Endothelial cell (in vitro differentiated cells): ENCODE data around the gene BMS1. TPM values are rescaled to one million over a fixed set of nuclear protein-coding genes. Genes with fewer than 3 reads are reported as not detected.

Source experiments
- DNase-seq: peaks from one replicate; pipeline ENCODE4 v3.0.0; 2021; ENCODE audit warnings: low spot score
- H3K27ac Mint-ChIP-seq: one replicate; pipeline ENCODE4 v1.8.0; 2021; ENCODE audit warnings: mixed read lengths, inconsistent platforms; ENCODE audit not compliant: unreplicated experiment
- H3K27me3 Mint-ChIP-seq: one replicate; pipeline ENCODE4 v1.8.0; 2021; ENCODE audit warnings: mild to moderate bottlenecking, moderate library complexity, mixed read lengths, inconsistent platforms; ENCODE audit not compliant: unreplicated experiment
- H3K36me3 Mint-ChIP-seq: one replicate; pipeline ENCODE4 v1.8.0; 2021; ENCODE audit warnings: mild to moderate bottlenecking, low read depth, mixed read lengths, inconsistent platforms; ENCODE audit not compliant: unreplicated experiment
- H3K4me1 Mint-ChIP-seq: one replicate; pipeline ENCODE4 v1.8.0; 2021; ENCODE audit warnings: mild to moderate bottlenecking, mixed read lengths, inconsistent platforms; ENCODE audit not compliant: unreplicated experiment
- H3K4me3 Mint-ChIP-seq: one replicate; pipeline ENCODE4 v1.8.0; 2021; ENCODE audit warnings: mild to moderate bottlenecking, mixed read lengths, inconsistent platforms; ENCODE audit not compliant: unreplicated experiment
- H3K9me3 Mint-ChIP-seq: one replicate; pipeline ENCODE4 v1.8.0; 2021; ENCODE audit warnings: mixed read lengths, inconsistent platforms; ENCODE audit not compliant: unreplicated experiment
- total RNA-seq: library from RNA; stranded (reverse); fragmentation: NEBNext Ultra II Directional; extraction: Animal tissue kit (Norgen Biotek cat#: 25700); gene quantifications from one replicate; pipeline ENCODE4 v1.2.1, GENCODE V29; 2021; ENCODE audit not compliant: unreplicated experiment
- TF ChIP-seq, protein P1 (sequence below): fragments of 200-600 bp; sonication (generic); IDR thresholded peaks from one replicate; pipeline ENCODE4 v1.5.0; 2021; ENCODE audit warnings: antibody characterized with exemption; ENCODE audit not compliant: unreplicated experiment

The BMS1 gene
- total RNA-seq, 1 donor from 2014 or later = 22.4 TPM

DNA sequence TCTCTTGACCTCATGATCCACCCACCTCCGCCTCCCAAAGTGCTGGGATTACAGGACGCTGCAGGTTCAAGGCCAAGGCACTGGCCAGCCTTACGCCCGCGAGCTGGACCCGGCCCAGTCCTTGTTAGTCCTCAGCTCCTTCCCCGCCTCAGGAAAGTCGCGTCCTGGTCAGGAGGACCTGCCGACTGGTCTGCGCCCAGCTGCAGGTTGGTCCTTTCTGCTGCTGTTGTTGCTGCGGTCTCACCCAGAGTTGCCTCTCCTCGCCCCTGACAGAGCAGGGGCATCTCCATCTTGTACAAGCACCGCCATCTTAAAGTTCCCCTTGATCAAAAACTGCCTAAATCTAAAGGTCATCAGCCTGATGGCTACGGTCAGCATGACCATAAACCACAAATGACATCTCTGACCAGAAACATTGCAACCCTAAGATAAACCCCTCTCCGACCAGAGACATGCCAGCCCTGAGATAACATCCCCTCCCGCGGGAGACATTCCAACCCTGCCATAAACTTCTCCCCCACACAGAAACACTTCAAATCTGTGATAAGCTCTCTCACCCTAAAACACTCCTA is 13.9 kb upstream of the BMS1 start:
- H3K4me1 Mint-ChIP-seq = no peaks in the 10 kb centered on the region
- no peaks in the 10 kb centered on the region for H3K9me3 Mint-ChIP-seq
- TF ChIP-seq, protein P1, sequence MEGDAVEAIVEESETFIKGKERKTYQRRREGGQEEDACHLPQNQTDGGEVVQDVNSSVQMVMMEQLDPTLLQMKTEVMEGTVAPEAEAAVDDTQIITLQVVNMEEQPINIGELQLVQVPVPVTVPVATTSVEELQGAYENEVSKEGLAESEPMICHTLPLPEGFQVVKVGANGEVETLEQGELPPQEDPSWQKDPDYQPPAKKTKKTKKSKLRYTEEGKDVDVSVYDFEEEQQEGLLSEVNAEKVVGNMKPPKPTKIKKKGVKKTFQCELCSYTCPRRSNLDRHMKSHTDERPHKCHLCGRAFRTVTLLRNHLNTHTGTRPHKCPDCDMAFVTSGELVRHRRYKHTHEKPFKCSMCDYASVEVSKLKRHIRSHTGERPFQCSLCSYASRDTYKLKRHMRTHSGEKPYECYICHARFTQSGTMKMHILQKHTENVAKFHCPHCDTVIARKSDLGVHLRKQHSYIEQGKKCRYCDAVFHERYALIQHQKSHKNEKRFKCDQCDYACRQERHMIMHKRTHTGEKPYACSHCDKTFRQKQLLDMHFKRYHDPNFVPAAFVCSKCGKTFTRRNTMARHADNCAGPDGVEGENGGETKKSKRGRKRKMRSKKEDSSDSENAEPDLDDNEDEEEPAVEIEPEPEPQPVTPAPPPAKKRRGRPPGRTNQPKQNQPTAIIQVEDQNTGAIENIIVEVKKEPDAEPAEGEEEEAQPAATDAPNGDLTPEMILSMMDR = no peak
- peaks cover 3% of the 10 kb centered on the region for H3K27me3 Mint-ChIP-seq
- no peak overlapping the region for H3K4me3 Mint-ChIP-seq
- DNase-seq = no peak
- peak overlapping the region; percentile 9 for H3K27ac Mint-ChIP-seq
- peaks cover 6% of the 10 kb centered on the region for H3K36me3 Mint-ChIP-seq

DNA sequence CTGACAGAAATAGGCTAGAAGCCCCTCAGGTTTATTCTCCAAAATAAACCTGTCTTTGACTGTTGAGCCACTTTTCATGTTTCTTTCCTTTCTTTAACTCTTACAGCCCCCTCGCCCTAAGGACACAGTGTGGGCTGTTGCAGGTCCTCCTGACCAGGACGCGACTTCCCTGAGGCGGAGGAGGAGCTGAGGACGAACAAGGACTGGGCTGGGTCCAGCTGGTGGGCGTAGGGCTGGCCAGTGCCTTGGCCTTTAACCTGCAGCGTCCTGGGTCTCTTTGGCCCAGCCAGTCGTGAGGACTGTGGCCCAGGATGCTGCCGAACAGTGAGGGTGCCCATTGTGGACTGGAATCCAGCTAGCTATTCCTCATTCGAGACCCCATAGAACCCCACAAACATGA is 13.4 kb upstream of the BMS1 start:
- no peaks in the 10 kb centered on the region for H3K4me1 Mint-ChIP-seq
- peak overlapping the region; percentile 9 for H3K27ac Mint-ChIP-seq
- DNase-seq = no peak
- peaks cover 8% of the 10 kb centered on the region for H3K27me3 Mint-ChIP-seq
- H3K36me3 Mint-ChIP-seq = peaks cover 11% of the 10 kb centered on the region
- no peak overlapping the region for H3K4me3 Mint-ChIP-seq
- H3K9me3 Mint-ChIP-seq = peaks cover 4% of the 10 kb centered on the region
- TF ChIP-seq, protein P1 = no peak

GRCh38 chr10:42769673-42770072 is 12.9 kb upstream of the BMS1 start:
- no peak for DNase-seq
- Mint-ChIP-seq H3K4me3 (no peak overlapping the region), H3K4me1 (no peaks in the 10 kb centered on the region), H3K36me3 (peaks cover 11% of the 10 kb centered on the region), H3K27me3 (peaks cover 9% of the 10 kb centered on the region), H3K9me3 (peaks cover 4% of the 10 kb centered on the region), H3K27ac (no peak overlapping the region)
- TF ChIP-seq, protein P1 = no peak

GRCh38 chr10:42776681-42777080 is 5.9 kb upstream of the BMS1 start:
- peaks cover 8% of the 10 kb centered on the region for H3K9me3 Mint-ChIP-seq
- H3K27me3 Mint-ChIP-seq = peaks cover 23% of the 10 kb centered on the region
- TF ChIP-seq, protein P1 = no peak
- peaks cover 15% of the 10 kb centered on the region for H3K36me3 Mint-ChIP-seq
- H3K4me3 Mint-ChIP-seq = no peak overlapping the region
- H3K27ac Mint-ChIP-seq = no peak overlapping the region
- H3K4me1 Mint-ChIP-seq = peaks cover 4% of the 10 kb centered on the region
- DNase-seq = no peak

DNA sequence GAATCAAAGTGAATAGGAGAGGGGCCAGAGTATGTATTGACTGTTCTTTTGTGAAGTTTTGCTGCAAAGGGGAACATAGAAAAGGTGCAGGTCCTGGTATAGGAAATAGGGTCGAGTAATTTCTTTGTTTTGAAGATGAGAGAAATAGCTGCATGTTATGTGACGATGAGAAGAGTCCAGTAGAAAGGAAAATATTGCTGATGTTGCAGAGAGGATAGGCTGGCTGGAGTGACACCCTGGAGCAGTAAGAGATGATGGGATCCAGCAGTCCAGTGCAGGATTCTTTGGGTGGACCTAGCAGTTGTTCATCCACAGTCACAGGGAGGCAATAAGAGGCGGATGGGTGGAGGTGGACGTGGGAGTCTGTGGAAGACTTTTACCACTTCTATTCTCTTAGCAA is 2.1 kb upstream of the BMS1 start:
- H3K36me3 Mint-ChIP-seq = peaks cover 16% of the 10 kb centered on the region
- no peak for DNase-seq
- peaks cover 22% of the 10 kb centered on the region for H3K27me3 Mint-ChIP-seq
- peak overlapping the region; percentile 32 for H3K4me3 Mint-ChIP-seq
- peak overlapping the region; percentile 34 for H3K27ac Mint-ChIP-seq
- TF ChIP-seq, protein P1 = no peak
- peaks cover 9% of the 10 kb centered on the region for H3K4me1 Mint-ChIP-seq
- peaks cover 3% of the 10 kb centered on the region for H3K9me3 Mint-ChIP-seq
